Myocyte (in vitro differentiated cells): ENCODE measurements around the gene DSEL. TPM values are rescaled to one million over a fixed set of nuclear protein-coding genes. Genes with fewer than 3 reads are reported as not detected.

ENCODE experiments used
- DNase-seq: peaks from one replicate; pipeline ENCODE4 v3.0.0-alpha.2; 2012; ENCODE audit warnings: low read depth
- total RNA-seq: library from RNA; depleted of rRNA; stranded (reverse); fragments of >200 nt; gene quantifications from 2 replicates; pipeline ENCODE4 v1.2.3, GENCODE V29; 2014

DSEL gene
- total RNA-seq, 1 donor from 2014 or later: 68.9 TPM

DNA sequence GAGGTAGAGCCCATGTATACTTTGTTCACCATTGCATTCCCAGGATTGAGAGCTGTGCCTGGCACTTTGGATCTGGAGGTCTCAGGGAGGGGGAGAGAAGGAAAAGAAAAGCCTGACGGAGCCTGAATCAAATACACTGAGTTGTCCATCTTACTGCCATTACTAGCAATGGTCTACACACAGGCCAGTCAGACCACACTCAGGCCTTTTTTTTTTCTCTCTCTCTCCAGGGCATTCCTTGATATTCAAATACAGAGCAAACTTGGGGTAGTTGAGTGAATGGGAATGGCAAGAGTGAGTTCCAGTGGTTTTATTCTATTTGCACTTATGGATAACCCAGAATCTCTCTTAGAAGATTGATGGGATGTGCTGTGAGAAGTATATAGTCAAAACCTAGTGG lies 11.8 kb downstream of the DSEL start:
- DNase-seq: no peak

DNA sequence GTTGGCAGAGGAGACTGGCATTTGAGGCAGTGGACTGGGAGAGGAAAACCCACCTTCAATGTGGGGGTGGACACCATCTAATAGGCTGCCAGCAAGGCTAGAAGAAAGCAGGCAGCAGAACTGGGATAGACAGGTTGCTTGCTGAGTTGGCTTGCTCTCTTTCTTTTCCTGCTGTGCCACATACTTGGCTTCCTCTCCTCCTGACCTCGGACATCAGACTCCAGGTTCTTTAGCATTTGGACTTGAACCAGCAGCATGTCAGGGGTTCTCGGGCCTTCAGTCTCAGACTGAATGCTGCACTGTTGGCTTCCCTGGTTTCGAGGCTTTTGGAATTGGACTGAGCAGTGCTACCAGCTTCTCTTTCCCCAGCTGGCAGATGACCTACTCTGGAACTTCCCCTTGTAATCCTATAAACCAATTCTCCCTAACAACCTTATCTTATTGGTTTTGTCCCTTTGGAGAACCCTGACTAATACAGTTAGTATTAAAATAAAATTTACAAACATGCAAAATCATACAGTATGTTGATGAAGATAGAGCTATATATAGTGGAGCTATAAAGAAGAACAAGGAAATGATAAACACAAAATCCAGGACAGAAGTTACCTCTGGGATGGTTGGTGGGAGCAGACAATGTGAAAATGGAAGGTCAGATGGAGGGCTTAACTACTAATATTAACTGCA lies 15.9 kb downstream of the DSEL start:
- no peak for DNase-seq

DNA sequence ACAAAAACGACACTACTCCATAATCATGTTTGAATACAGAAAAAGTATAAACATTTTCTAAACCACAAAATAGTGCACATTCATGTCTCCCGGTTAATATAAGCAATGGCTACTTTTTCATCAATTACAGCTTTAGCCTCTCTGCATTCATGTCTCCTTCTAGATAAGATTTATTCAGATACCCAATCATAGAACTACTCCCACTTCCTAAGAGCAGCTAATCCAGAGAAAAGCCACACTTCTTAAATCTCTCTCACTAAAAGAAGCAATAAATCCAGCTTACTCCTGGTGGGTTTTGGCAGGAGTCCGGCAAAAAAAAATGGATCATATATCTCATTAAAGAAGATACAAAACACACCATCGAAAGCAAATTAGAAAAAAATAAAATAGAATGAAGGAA lies 20.1 kb downstream of the DSEL start:
- DNase-seq: no peak

DNA sequence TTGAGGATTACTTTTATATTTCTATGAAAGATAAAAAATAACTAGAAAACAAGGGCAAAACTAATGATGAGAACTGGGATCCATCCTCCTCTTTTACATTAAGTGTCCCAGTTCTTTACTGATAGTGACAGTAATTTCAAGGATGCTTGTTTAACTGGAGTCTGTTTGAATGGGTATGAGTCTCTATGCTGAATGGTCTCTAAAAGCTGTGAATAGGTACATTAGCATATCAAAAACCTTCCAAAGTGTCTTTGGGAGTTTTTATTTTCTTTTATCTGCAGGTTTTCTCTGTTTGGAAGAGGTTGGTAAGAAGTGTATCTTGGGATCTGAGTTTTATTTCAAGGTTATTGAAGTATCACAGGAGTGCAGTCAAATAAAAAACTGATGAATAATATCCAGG lies 30.0 kb downstream of the DSEL start:
- DNase-seq: no peak

DNA sequence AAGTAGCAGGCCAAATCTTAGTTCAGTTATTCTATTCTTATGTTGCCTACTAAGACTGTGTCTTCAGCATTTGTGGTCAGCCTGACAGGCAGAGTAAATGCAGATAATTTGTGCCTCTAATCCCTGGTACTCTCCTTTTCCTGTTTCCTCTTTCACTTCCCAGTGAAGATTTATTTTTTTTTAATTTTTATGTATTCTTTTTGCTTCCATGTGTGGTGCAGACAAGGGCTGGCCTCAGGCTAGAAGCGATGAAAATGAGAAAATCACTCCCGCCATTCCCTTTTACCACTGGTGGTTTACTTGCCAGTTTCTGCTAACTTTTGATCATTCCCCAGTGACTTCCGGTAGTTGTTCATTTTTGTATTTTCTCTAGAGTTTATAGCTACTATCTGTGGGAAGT lies 30.9 kb downstream of the DSEL start:
- DNase-seq: peak; percentile 12

DNA sequence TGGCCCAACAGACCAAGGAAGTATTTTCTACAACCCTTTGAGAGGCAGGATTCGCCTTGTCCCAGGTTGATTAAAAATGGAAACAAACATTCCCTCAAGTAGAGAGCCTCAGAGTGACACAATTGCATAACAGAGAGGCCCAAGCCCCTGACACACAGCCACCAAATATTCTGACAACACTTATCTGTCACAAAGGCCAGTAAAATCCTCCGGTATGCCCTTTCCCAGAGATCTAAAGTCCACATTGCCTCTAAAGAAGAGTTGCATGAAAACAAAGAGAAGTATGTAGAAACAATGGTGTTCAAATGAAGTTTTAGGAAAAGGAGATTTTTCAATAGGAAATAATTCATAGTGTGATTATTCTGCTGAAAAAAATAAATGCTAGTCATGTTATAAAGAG lies 32.1 kb downstream of the DSEL start:
- no peak for DNase-seq

DNA sequence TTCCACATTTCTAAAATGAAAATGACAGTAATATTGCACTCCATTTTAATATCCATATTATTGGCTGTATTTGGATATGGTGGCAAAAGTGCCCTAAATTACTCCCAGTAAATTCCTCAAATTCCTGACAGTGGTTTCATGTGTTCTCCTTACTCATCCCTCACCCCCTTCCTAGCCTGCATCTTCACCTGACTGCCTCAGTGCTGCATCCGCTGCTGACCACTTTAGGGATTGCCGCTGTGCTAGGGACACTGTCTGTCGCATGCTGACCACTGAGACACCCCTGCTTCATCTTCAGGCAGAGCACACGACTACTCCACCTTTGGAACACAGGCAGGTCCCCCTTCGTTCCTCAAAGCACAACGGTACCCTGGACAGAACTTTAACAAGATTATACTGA lies 32.6 kb downstream of the DSEL start:
- DNase-seq: no peak

DNA sequence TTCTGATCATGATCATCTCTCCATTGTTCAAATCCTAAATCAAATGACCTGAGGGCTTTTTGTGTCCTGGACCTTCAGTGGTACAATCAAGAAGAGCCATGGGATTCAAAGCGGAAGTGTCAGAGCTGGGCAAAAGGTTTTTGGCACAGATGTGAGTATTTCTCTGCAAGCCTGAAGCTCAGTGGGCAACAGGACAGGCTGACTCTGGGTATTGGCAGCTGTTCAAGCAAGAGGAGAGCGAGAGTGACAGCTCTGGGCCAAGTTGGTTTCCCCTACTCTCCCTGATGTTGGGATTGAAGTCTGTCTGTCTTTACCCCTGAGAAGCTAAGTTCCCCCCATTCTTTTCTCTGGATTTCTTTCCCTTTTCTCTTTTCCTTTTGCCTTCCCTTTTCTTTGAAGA lies 33.3 kb downstream of the DSEL start:
- peak; percentile 72 for DNase-seq

DNA sequence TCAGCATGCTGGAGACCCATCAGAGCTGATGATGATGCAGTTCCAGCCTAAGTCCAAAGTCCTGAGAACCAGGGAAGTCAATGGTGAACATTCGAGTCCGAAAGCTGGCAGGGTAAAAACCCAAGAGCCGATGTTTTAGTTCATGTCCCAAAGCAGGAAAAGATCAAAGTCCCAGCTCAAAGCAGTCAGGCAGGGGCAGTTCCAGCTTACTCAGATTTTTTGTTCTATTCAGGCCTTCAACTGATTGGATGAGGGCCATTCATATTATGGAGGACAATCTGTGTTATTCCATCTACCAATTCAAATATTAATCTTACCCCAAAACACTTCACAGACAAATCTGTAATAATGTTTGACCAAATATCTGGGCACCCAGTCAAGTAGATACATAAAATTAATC lies 38.3 kb downstream of the DSEL start:
- no peak for DNase-seq

DNA sequence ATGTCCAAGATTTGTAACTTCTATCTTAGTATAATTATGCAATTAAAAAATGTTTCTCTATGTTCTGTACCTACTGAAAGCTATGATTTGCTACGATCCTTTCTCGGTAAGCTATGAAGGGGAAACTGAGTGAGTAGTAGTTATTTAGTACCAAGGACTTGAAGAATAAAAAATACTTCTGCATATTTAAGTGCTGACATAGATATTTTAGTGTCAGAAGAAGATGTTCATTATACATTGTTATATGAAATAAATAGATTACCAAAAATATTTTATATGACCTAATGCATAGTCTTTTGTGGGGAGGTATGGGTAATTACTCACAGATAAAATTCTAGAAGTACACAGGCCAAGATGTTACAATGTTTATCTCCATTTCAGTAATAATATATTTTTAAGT lies 39.0 kb downstream of the DSEL start:
- no peak for DNase-seq

DNA sequence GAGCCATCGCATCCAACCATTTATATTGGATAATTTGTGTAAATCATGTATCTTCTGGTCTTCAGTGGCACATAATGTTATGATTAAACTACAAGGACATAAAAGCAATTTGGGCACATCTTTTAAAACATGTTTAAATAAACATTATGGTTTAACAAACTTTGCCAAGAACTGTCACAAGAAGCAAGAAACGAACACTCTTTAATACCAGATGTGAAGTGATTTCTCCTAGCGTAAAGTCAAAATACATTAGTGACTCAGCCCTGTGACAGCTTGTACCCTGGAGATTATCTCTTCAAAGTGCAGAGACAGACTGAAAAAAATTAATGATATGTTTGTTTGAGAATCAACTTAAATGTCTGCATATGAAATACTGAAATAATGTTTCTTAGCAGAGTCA lies 39.9 kb downstream of the DSEL start:
- DNase-seq: no peak

DNA sequence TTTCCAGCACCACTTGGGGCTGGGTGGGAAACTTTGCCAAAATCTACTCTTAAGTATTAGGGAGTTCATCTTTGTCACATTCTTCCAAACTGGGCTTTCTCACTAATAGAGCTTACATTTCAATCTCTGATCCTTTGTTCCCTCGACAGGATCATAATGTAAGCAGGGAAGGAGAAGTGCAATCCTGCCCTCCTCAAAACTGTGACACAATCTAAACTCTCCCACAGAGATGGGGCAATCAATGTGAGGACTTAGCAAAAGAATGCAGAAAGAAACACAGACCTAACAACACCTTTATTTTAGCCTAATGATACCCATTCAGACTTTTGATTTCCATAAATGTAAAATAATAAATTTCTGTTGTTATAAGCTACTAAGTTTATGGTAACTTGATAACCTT lies 40.8 kb downstream of the DSEL start:
- no peak for DNase-seq

DNA sequence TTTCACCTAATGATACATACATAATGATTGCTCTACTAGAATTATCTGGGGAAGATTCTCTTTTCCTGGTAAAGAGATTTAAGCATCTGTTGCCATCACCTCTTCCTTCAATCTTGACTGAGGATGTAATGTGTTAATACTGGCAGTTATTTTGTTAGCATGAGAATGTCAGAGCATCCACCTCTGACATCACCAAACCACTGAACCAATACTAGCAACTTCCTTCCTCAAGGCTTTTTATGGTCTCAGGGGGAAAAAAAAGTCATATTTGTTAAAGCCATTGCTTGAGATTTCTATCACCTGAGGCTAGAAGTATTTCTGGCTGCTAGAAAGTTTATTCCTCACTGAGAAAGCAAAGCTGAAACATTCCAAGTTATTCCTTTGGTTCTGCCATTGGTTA lies 48.5 kb downstream of the DSEL start:
- no peak for DNase-seq

DNA sequence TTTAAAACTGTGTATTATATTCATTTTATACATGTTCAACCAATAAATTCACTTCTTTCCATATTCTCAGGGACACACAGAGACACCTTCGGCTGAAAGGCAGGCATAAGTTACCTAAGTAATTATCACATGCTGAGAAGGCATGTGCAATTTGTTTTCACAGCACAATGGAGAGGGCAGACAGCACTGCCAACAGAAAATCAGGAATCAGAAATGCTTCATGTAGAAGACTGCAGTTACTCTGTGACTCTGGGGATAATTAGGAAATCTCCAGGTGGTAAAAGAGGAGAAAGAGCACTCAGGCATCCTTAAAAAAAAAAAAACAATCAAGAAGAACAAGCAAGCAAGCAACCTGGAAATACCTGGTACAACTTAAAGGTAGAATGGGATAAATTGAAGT lies 49.3 kb downstream of the DSEL start:
- no peak for DNase-seq

DNA sequence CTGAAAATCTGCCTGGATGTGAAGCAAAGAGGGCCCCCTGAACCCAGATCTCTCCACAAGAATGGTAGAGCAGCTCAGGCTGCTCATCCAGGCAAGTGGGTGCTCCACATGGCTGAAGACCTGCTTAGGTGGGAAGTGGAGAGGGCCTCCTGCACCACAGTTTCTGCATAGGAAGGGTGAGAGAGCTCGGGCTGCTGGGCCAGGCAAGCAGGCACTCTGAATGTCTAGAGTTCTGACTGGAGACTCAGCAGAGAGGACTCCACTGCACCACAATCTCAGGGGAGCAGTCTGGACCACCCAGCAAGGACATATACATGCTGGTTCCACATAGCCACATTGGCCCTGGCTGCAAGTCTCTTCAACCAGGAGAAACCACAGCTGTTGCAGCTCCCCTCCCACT lies 52.0 kb downstream of the DSEL start:
- DNase-seq: no peak

DNA sequence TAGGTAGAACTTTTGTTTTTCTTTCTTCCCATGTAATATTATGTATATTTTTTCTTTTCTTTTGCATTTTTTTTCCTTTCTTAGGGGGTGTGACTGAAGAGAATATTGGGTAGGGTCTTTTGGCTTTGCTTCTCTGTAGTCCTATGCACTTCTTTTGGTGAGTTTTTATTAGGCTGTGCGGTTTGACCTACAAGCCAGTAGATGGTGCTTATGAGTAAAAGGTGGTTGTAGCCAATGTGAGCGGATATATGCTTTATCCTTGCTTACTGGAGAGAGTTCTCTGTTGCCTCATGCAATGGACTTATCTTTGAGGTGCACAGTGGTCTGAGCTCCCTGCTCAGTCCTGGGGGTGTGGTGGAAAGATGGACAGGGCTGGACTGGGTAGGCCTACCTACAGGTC lies 52.7 kb downstream of the DSEL start:
- no peak for DNase-seq

DNA sequence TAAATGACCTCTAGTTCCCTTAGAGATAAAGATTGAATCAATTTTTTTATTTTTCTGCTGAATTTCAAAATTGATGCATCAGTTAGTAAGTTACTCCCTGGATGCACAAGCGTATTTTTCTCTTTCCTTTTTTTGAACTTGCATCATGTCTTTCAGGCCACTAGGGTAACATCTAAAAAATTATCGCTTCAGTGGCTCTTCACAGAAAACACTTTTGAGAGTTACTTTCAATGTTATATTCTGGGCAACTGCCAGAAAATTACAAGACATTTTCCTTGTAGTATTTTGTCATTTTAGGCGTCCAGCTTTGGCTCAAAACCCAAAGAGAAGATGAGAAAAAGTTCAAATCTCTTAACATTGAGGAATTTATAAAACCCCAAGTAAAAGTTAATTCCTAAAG lies 59.8 kb downstream of the DSEL start:
- DNase-seq: no peak
